ENCODE results near the gene PLA2G2D. TPM values are rescaled to one million over a fixed set of nuclear protein-coding genes. Genes with fewer than 3 reads are reported as not detected.

Gene PLA2G2D
- total RNA-seq, 1 experiment from 2014 or later = not detected

DNA sequence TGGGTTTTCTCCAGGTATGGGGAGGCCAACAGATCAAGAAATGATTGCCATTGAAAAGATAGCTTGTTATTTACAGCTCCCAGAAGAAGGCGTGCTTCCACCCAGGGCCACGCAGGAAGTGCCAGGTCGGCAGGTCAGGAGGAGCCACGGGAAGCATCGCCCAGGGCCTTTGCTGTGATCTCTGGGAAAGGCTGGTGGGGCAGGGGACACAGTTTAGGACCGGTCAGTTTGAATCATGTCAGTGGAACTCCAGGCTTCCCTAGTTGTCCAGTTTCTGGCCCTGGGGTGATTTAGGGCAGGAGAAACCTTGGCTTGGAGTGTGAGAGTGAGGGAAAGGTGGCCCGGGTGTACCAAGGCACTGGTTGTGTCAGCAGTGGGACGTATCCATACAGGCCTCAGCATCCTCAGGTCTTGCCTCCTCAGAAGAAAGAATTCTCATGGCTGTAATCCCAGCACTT lies 38.0 kb downstream of the PLA2G2D start:
- DNase-seq = no peak
- no peaks in the 10 kb centered on the region for H3K9me3 ChIP-seq (ENCODE audit: low read length)
- no peak overlapping the region for H3K4me2 ChIP-seq (ENCODE audit: low read depth, low read length, poor library complexity, severe bottlenecking)
- no peaks in the 10 kb centered on the region for H3K9me2 ChIP-seq (replicated peaks; ENCODE audit: insufficient read depth, low read length)
- H4K20me1 ChIP-seq (ENCODE audit: insufficient read depth, low read depth, low read length) = no peaks in the 10 kb centered on the region
- no peak overlapping the region; the same call in 1 of the 2 replicates for H2AFZ ChIP-seq (ENCODE audit: low read length)
- H3K4me1 ChIP-seq (ENCODE audit: low read length) = peaks cover 15% of the 10 kb centered on the region
- H3K9ac ChIP-seq (ENCODE audit: low read length) = no peak overlapping the region
- no peak overlapping the region for H3K27ac ChIP-seq (ENCODE audit: low read length)
- no peaks in the 10 kb centered on the region for H3K36me3 ChIP-seq (ENCODE audit: insufficient read depth, low read length)
- H3K27me3 ChIP-seq (ENCODE audit: low read length) = no peaks in the 10 kb centered on the region
- no peak overlapping the region for H3K4me3 ChIP-seq (ENCODE audit: low read length)
- no peaks in the 10 kb centered on the region for H3K79me2 ChIP-seq (ENCODE audit: low read length)

DNA sequence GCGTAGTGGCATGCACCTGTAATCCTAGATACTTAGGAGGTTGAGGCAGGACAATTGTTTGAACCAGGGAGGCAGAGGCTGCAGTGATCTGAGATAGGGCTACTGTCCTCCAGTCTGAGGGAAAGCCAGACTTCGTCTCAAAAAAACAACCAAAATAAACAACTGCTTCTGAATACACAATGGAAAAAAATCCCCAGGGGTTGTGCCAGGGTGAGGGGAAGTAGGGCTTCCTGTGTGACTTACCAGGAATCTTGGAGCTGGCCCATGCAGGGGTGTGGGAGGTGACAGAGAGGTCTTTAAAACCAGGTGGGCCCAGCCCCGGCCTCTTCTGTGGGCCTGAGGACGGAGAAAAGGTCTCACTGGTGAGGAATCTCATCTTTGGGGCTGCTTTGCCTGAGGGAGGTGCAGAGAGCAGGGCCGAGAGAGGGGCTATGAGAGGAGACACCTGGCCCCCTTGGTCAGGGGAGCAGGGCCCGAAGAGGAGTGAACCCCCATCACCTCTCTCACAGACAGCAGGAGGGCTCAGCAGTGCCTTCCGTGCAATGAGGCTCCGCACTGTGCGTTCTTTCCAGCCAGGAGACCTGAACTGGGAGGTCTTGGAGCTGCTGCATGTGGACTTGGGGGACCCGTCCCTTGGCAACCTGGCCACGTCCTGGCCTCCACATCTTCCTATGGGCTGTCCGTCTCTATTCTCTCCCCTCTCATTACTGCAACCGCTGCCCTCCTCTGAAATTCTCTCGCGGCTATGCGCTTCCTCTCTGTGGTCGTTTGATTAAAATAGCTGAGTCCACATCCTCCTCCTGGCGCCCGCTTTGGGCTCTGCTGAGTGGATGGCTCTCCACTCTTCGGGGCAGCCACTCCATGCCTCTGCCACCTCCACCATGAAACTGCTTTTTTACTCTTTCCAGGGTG lies 38.6 kb downstream of the PLA2G2D start:
- no peak overlapping the region for H3K9ac ChIP-seq (ENCODE audit: low read length)
- H3K4me3 ChIP-seq (ENCODE audit: low read length) = no peak overlapping the region
- H2AFZ ChIP-seq (ENCODE audit: low read length) = no peak overlapping the region; the same call in 1 of the 2 replicates
- H3K4me1 ChIP-seq (ENCODE audit: low read length) = peaks cover 15% of the 10 kb centered on the region
- H3K79me2 ChIP-seq (ENCODE audit: low read length) = no peaks in the 10 kb centered on the region
- H3K4me2 ChIP-seq (ENCODE audit: low read depth, low read length, poor library complexity, severe bottlenecking) = no peak overlapping the region
- no peaks in the 10 kb centered on the region for H3K9me2 ChIP-seq (replicated peaks; ENCODE audit: insufficient read depth, low read length)
- no peaks in the 10 kb centered on the region for H3K36me3 ChIP-seq (ENCODE audit: insufficient read depth, low read length)
- DNase-seq = no peak
- no peaks in the 10 kb centered on the region for H4K20me1 ChIP-seq (ENCODE audit: insufficient read depth, low read depth, low read length)
- no peaks in the 10 kb centered on the region for H3K27me3 ChIP-seq (ENCODE audit: low read length)
- H3K9me3 ChIP-seq (ENCODE audit: low read length) = no peaks in the 10 kb centered on the region
- H3K27ac ChIP-seq (ENCODE audit: low read length) = no peak overlapping the region

DNA sequence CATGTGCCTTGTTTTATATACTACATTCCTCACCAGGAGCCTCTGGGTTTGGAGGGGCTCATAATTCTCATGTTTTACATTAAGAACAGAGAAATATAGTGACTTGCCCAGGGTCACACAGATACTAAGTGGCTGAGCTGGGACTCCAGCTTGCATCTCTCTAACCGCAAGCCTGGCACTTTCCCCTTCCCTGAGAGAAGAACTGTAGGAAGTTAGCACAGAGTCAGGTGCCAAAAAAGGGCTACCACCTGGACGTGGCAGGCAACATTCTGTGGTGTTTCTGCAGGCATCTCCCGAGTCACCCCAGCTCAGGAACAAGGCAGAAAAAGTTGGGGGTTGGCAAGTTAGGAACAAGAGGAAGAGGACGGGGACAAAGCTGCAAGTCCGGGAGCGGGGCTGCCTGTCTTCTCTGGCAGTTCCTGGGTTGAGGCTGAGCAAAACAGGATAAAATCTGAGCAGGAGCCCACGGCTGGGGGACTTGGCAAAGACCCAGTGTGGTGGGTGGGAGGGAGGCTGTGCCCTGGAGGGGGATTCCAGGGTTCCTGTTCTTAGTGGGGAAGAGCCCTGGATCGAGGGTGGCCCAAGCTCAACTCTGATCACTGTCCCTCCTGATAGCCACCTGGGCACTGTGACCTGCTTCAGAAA lies 39.6 kb downstream of the PLA2G2D start:
- DNase-seq = no peak
- H3K9me2 ChIP-seq (replicated peaks; ENCODE audit: insufficient read depth, low read length) = no peaks in the 10 kb centered on the region
- no peak overlapping the region for H2AFZ ChIP-seq (ENCODE audit: low read length)
- H3K4me2 ChIP-seq (ENCODE audit: low read depth, low read length, poor library complexity, severe bottlenecking) = no peak overlapping the region
- H3K9me3 ChIP-seq (ENCODE audit: low read length) = no peaks in the 10 kb centered on the region
- peaks cover 11% of the 10 kb centered on the region for H3K4me1 ChIP-seq (ENCODE audit: low read length)
- no peaks in the 10 kb centered on the region for H3K36me3 ChIP-seq (ENCODE audit: insufficient read depth, low read length)
- no peaks in the 10 kb centered on the region for H3K79me2 ChIP-seq (ENCODE audit: low read length)
- no peaks in the 10 kb centered on the region for H3K27me3 ChIP-seq (ENCODE audit: low read length)
- no peaks in the 10 kb centered on the region for H4K20me1 ChIP-seq (ENCODE audit: insufficient read depth, low read depth, low read length)
- H3K4me3 ChIP-seq (ENCODE audit: low read length) = no peak overlapping the region
- no peak overlapping the region for H3K9ac ChIP-seq (ENCODE audit: low read length)
- no peak overlapping the region for H3K27ac ChIP-seq (ENCODE audit: low read length)

DNA sequence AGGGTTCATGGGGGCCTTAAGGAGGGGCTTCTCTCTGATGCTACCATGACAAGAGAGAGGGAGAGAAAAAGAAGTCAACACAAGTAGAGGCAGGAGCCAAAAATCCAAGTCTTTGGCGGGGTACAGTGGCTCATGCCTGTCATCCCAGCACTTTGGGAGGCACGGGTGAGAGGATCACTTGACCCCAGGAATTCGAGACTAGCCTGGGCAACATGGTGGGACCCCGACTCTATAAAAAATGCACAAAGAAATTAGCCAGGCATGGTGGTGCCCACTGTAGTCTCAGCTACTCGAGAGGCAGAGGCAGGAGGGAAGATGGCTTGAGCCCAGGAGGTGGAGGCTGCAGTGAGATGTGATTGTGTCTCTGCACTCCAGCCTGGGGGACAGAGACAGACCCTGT lies 40.6 kb downstream of the PLA2G2D start:
- Histone ChIP-seq H3K4me1 (ENCODE audit: low read length) (peaks cover 11% of the 10 kb centered on the region), H2AFZ (ENCODE audit: low read length) (no peak overlapping the region)

DNA sequence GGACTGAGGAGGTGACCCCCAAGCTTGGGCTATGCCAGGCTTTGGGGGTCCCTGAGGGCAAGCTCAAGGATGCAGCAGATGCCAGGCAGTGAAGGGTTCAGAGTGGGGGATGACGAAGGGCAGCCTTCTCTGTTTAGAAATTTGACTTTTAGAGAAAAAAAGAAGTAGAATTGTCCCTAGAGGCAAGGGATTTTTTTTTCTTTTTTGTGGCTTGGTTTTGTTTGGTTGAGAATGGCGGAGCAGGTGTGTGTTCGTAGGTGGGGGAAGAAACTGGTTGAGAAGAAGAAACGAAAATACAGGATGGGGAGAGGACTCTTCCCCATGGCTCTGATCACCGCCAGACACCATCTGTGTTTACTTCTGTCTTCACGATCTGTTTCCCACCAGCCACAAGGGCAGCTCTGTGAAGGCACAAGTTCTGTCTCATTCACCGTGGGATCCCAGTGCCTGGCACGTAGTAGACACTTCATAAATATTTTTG lies 41.1 kb downstream of the PLA2G2D start:
- DNase-seq = peak; percentile 44
- H3K4me2 ChIP-seq (ENCODE audit: low read depth, low read length, poor library complexity, severe bottlenecking) = no peak overlapping the region
- H2AFZ ChIP-seq (ENCODE audit: low read length) = no peak overlapping the region

More for the DNA sequence above, 40.6 kb downstream of the PLA2G2D start:
- Histone ChIP-seq H3K79me2 (ENCODE audit: low read length) (no peaks in the 10 kb centered on the region), H3K27me3 (ENCODE audit: low read length) (no peaks in the 10 kb centered on the region), H3K4me2 (ENCODE audit: low read depth, low read length, poor library complexity, severe bottlenecking) (no peak overlapping the region), H3K4me3 (ENCODE audit: low read length) (no peak overlapping the region), H3K9ac (ENCODE audit: low read length) (no peak overlapping the region), H4K20me1 (ENCODE audit: insufficient read depth, low read depth, low read length) (no peaks in the 10 kb centered on the region), H3K36me3 (ENCODE audit: insufficient read depth, low read length) (no peaks in the 10 kb centered on the region), H3K9me2 (replicated peaks; ENCODE audit: insufficient read depth, low read length) (no peaks in the 10 kb centered on the region), H3K27ac (ENCODE audit: low read length) (no peak overlapping the region), H3K9me3 (ENCODE audit: low read length) (no peaks in the 10 kb centered on the region)
- no peak for DNase-seq

DNA sequence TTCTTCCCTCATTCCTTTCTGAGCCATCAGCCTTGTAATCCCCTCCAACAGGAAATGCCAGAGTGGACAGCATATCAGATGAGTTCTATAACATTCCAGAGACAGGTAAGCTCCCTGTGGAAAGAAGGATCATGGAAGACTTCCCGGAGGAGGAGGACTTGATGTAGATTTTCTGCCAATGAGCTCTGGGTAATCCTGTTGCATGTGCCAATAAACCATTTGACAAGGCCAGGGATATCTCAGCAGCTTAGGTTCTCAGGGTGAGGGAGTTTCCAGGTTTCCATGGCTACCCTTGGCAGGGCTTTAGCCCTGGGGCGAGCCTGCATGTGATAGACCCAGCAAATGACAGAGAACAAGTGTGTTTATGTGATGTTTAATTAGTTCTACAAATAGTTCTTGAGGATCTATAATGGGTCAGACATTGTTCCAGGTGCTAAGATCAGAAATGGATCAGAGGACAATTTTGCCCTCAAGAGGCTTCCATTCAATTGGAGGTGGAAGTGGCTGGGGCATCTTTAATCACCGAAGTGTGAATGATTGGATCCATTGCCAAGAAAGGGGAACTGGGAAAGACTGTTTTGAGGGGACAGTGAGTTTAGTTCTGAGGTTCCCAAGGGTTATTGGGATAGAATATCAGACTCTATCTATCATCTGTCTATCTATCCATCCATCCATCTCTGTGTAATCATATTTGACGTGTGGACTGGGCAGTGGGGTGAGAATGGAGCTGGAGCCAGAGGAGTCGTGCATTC lies 42.5 kb downstream of the PLA2G2D start:
- Histone ChIP-seq H3K79me2 (ENCODE audit: low read length) (no peaks in the 10 kb centered on the region), H3K9me3 (ENCODE audit: low read length) (no peaks in the 10 kb centered on the region), H3K4me2 (ENCODE audit: low read depth, low read length, poor library complexity, severe bottlenecking) (no peak overlapping the region), H3K27me3 (ENCODE audit: low read length) (no peaks in the 10 kb centered on the region), H3K9me2 (replicated peaks; ENCODE audit: insufficient read depth, low read length) (no peaks in the 10 kb centered on the region), H2AFZ (ENCODE audit: low read length) (no peak overlapping the region), H3K36me3 (ENCODE audit: insufficient read depth, low read length) (no peaks in the 10 kb centered on the region), H3K4me1 (ENCODE audit: low read length) (peaks cover 11% of the 10 kb centered on the region), H3K27ac (ENCODE audit: low read length) (no peak overlapping the region), H4K20me1 (ENCODE audit: insufficient read depth, low read depth, low read length) (no peaks in the 10 kb centered on the region), H3K4me3 (ENCODE audit: low read length) (no peak overlapping the region), H3K9ac (ENCODE audit: low read length) (no peak overlapping the region)
- DNase-seq = no peak

More for the DNA sequence above, 41.1 kb downstream of the PLA2G2D start:
- Histone ChIP-seq H3K9ac (ENCODE audit: low read length) (no peak overlapping the region), H4K20me1 (ENCODE audit: insufficient read depth, low read depth, low read length) (no peaks in the 10 kb centered on the region), H3K27me3 (ENCODE audit: low read length) (no peaks in the 10 kb centered on the region), H3K9me2 (replicated peaks; ENCODE audit: insufficient read depth, low read length) (no peaks in the 10 kb centered on the region), H3K4me1 (ENCODE audit: low read length) (peaks cover 11% of the 10 kb centered on the region), H3K4me3 (ENCODE audit: low read length) (no peak overlapping the region), H3K79me2 (ENCODE audit: low read length) (no peaks in the 10 kb centered on the region), H3K9me3 (ENCODE audit: low read length) (no peaks in the 10 kb centered on the region), H3K36me3 (ENCODE audit: insufficient read depth, low read length) (no peaks in the 10 kb centered on the region), H3K27ac (ENCODE audit: low read length) (no peak overlapping the region)

DNA sequence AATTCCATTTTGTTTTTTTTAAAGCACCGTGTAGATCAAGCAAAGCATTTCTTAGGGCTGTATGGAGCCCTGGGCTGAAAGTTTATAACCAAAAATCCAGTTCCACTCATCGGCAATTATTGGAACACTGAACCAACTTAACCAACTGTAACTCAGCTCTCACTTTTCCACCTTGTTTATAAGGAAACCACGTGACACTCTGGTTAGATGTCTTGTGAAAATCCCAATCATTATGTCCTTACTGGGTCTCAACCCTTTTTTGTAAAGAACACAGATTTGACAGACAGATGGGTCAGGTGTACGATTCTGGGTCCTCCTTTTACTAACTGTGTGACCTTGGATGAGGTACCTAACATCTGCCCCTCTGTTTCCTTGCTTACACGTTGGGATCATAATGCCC lies 43.1 kb downstream of the PLA2G2D start:
- Histone ChIP-seq H2AFZ (ENCODE audit: low read length) (no peak overlapping the region), H3K9ac (ENCODE audit: low read length) (no peak overlapping the region), H3K4me3 (ENCODE audit: low read length) (no peak overlapping the region), H3K36me3 (ENCODE audit: insufficient read depth, low read length) (no peaks in the 10 kb centered on the region), H3K4me1 (ENCODE audit: low read length) (peaks cover 11% of the 10 kb centered on the region), H3K4me2 (ENCODE audit: low read depth, low read length, poor library complexity, severe bottlenecking) (no peak overlapping the region), H3K79me2 (ENCODE audit: low read length) (no peaks in the 10 kb centered on the region), H3K9me3 (ENCODE audit: low read length) (no peaks in the 10 kb centered on the region), H4K20me1 (ENCODE audit: insufficient read depth, low read depth, low read length) (no peaks in the 10 kb centered on the region), H3K9me2 (replicated peaks; ENCODE audit: insufficient read depth, low read length) (no peaks in the 10 kb centered on the region), H3K27me3 (ENCODE audit: low read length) (no peaks in the 10 kb centered on the region), H3K27ac (ENCODE audit: low read length) (no peak overlapping the region)
- DNase-seq = no peak

DNA sequence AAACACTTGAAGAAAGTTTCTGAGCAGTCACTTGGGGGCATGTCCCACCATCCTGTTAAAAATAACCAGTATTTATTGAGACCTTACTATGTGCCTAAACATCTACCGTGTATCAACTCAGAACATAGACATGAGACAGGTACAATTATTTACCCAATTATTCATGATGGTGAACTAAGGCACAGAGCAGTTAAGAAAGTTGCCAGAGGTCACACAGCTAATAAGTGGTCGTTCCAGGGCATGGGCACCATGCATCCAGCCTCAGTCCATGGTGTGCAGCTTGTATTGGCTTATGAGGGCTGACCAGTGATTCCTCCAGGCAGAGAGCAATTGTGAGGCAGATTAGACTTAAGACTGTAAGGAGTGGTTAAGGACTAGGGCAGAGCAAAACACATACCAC lies 44.0 kb downstream of the PLA2G2D start:
- Histone ChIP-seq H3K36me3 (ENCODE audit: insufficient read depth, low read length) (no peaks in the 10 kb centered on the region), H3K27ac (ENCODE audit: low read length) (no peak overlapping the region), H3K4me2 (ENCODE audit: low read depth, low read length, poor library complexity, severe bottlenecking) (no peak overlapping the region), H2AFZ (ENCODE audit: low read length) (no peak overlapping the region), H3K79me2 (ENCODE audit: low read length) (no peaks in the 10 kb centered on the region), H3K9me3 (ENCODE audit: low read length) (no peaks in the 10 kb centered on the region), H3K27me3 (ENCODE audit: low read length) (no peaks in the 10 kb centered on the region), H3K9me2 (replicated peaks; ENCODE audit: insufficient read depth, low read length) (no peaks in the 10 kb centered on the region), H3K9ac (ENCODE audit: low read length) (no peak overlapping the region), H3K4me3 (ENCODE audit: low read length) (no peak overlapping the region), H3K4me1 (ENCODE audit: low read length) (peaks cover 11% of the 10 kb centered on the region), H4K20me1 (ENCODE audit: insufficient read depth, low read depth, low read length) (no peaks in the 10 kb centered on the region)
- no peak for DNase-seq
